ENCODE measurements around the gene ODF2.
"Not testable (repeated sequence)": the region's sequence is repeated elsewhere in the genome, so short reads cannot be mapped to it uniquely, and the experiment has no call there.

The ODF2 gene

DNA sequence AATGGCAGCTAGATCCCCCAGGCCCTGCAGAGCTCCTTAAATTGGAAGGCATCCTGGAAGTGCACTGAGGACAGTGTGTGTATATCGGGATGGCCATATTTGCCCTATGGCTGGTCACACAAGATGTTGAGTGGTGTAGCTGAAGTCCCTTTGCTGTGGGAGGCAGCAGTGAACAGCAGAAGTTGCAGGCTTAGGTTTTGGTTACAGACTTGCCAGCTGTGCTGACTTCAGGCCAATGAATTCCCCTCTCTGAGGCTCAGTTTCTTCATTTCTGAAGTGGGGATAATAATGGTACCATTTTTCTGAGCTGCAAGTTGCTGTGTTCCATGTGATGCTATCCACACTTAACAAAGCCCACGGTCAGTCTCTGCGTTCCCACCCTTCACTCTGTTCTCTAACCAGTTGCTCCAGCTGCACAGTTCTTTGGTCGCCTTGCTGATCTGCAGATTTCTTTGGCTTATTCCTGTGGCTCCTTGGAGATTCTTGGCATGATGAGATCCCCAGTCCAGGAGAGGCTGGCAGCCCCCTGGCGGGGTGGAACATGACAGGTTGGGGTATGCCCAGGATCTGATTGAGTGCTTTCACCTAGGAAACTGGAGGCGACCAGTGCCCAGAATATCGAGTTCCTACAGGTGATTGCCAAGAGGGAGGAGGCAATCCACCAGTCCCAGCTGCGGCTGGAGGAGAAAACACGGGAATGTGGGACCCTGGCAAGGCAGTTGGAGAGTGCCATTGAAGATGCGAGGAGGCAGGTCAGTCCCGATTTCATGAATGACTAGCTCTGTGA lies 42.2 kb downstream of the ODF2 start:
- TF ChIP-seq TARDBP (IDR thresholded peaks at IDR 0.05) = no peak
- ChIA-PET CTCF (no interaction called here), POLR2A (no interaction called here)
- DNase-seq (ENCODE audit: extremely low spot score) = no peak

DNA sequence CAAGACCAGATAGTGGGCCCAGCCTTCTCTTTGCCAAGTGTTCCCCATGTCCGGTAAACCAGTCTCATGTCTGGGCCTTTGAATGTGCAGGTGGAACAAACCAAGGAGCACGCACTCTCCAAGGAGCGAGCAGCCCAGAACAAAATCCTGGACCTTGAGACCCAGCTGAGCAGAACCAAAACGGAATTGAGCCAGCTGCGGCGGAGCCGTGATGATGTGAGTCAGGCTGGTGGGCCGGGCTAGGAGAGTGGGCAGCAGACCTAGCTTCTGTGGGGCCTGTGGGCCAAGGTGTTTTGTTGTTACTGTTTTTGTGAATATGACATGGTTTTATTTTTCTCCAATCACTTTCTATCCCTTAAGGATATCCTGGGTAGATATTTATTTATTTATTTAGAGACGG lies 43.1 kb downstream of the ODF2 start:
- DNase-seq (ENCODE audit: extremely low spot score) = no peak
- ChIA-PET CTCF (no interaction called here), POLR2A (interaction anchor here (1.1 kb wide), 1 partner anchor 53 kb away, joined by 3 read pairs; the partner anchor contains the start of gene SPTAN1)
- no peak for TF ChIP-seq SP1 (IDR thresholded peaks at IDR 0.05)
- TF ChIP-seq, protein P1, sequence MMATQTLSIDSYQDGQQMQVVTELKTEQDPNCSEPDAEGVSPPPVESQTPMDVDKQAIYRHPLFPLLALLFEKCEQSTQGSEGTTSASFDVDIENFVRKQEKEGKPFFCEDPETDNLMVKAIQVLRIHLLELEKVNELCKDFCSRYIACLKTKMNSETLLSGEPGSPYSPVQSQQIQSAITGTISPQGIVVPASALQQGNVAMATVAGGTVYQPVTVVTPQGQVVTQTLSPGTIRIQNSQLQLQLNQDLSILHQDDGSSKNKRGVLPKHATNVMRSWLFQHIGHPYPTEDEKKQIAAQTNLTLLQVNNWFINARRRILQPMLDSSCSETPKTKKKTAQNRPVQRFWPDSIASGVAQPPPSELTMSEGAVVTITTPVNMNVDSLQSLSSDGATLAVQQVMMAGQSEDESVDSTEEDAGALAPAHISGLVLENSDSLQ (IDR thresholded peaks at IDR 0.05) = no peak
- TF ChIP-seq FOXA1 (IDR thresholded peaks at IDR 0.05) = no peak
- TF ChIP-seq ELF4 (IDR thresholded peaks at IDR 0.05) = no peak
- TF ChIP-seq NFRKB (IDR thresholded peaks at IDR 0.05) = no peak
- TF ChIP-seq L3MBTL2 (conservative IDR thresholded peaks at IDR 0.05) = no peak
- no peak for TF ChIP-seq ZNF384 (IDR thresholded peaks at IDR 0.05)
- no peak for TF ChIP-seq TARDBP (IDR thresholded peaks at IDR 0.05)
- no peak for TF ChIP-seq LEF1 (IDR thresholded peaks at IDR 0.05; ENCODE audit: borderline replicate concordance)
- no peak for TF ChIP-seq HDGF (IDR thresholded peaks at IDR 0.05; ENCODE audit: borderline replicate concordance)
- TF ChIP-seq SUZ12 (IDR thresholded peaks at IDR 0.05) = no peak
- TF ChIP-seq ARNT (IDR thresholded peaks at IDR 0.05) = no peak
- TF ChIP-seq FOXM1 (IDR thresholded peaks at IDR 0.05; ENCODE audit: borderline replicate concordance) = no peak
- TF ChIP-seq BHLHE40 (IDR thresholded peaks at IDR 0.05; ENCODE audit: borderline replicate concordance) = no peak
- TF ChIP-seq CTBP1 (IDR thresholded peaks at IDR 0.05; ENCODE audit: borderline replicate concordance) = no peak
- TF ChIP-seq FOXK2 (IDR thresholded peaks at IDR 0.05) = no peak

DNA sequence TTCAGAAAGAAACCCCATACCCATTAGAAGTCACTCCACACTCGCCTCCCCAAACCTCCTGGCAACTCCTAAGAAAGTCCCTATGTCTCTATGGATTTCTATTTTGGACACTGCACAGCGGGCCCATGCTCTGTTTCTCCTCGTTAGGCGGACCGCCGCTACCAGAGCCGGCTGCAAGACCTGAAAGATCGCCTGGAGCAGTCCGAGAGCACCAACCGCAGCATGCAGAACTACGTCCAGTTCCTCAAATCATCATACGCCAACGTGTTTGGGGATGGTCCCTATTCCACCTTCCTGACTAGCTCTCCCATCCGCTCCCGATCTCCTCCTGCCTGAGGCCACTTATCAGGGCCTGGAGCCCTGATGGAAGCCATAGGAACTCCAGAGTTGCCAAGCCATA lies 44.1 kb downstream of the ODF2 start:
- DNase-seq (ENCODE audit: extremely low spot score) = no peak
- POLR2A ChIA-PET = interaction anchor here (1.1 kb wide), 1 partner anchor 52 kb away, joined by 3 read pairs; the partner anchor contains the start of gene SPTAN1
- TF ChIP-seq BHLHE40 (IDR thresholded peaks at IDR 0.05; ENCODE audit: borderline replicate concordance) (no peak), SUZ12 (IDR thresholded peaks at IDR 0.05) (no peak), FOXA1 (IDR thresholded peaks at IDR 0.05) (no peak), LEF1 (IDR thresholded peaks at IDR 0.05; ENCODE audit: borderline replicate concordance) (no peak), SP1 (IDR thresholded peaks at IDR 0.05) (no peak), CTBP1 (IDR thresholded peaks at IDR 0.05; ENCODE audit: borderline replicate concordance) (no peak), FOXM1 (IDR thresholded peaks at IDR 0.05; ENCODE audit: borderline replicate concordance) (no peak), L3MBTL2 (conservative IDR thresholded peaks at IDR 0.05) (no peak), ARNT (IDR thresholded peaks at IDR 0.05) (no peak), FOXK2 (IDR thresholded peaks at IDR 0.05) (no peak), TARDBP (IDR thresholded peaks at IDR 0.05) (no peak), NFRKB (IDR thresholded peaks at IDR 0.05) (no peak), ZNF384 (IDR thresholded peaks at IDR 0.05) (no peak), ELF4 (IDR thresholded peaks at IDR 0.05) (no peak), HDGF (IDR thresholded peaks at IDR 0.05; ENCODE audit: borderline replicate concordance) (no peak)
- TF ChIP-seq, protein P1 (IDR thresholded peaks at IDR 0.05) = no peak
- CTCF ChIA-PET = no interaction called here

DNA sequence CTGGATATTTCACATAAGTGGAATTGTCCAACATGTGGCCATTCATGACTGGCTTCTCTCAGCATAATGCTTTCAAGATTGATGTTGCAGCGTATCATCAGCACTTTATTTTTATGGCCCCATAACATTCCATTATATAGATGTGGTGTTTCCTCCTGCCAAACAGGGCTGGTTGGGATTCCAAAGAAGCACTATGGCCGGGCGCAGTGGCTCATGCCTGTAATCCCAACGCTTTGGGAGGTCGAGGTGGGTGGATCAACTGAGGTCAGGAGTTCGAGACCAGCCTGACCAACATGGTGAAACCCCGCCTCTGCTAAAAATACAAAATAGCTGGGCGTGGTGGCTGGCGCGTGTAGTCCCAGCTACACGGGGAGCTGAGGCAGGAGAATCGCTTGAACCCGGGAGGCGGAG lies 47.6 kb downstream of the ODF2 start:
- POLR2A ChIA-PET; DNase-seq (ENCODE audit: extremely low spot score); CTCF ChIA-PET: not testable (repeated sequence)

DNA sequence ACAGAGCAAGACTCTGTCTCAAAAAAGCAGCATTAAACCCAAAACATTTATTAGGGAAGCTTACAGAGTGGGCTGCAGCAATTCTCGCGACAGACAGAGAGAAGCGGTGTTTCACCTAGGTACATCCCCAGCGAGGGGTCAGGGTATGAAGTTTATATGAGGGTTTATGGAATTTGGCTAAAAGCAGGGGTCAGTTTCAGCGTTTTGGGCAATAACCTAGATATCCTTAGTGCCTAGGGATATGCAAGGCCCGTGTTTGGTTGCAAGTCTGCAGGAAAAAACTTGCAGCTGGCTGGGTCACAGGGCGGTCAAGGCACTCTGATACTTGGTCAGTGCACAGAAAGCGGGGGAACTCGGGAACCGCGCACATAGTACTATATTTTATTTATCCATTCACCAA lies 48.1 kb downstream of the ODF2 start:
- POLR2A ChIA-PET = interaction anchor here (1.2 kb wide), 1 partner anchor 11 kb away, joined by 3 read pairs; no protein-coding TSS in a partner anchor
- no peak for DNase-seq (ENCODE audit: extremely low spot score)
- CTCF ChIA-PET = no interaction called here
- TF ChIP-seq LEF1 (IDR thresholded peaks at IDR 0.05; ENCODE audit: borderline replicate concordance) (no peak), FOXA1 (IDR thresholded peaks at IDR 0.05) (no peak), FOXM1 (IDR thresholded peaks at IDR 0.05; ENCODE audit: borderline replicate concordance) (no peak), HDGF (IDR thresholded peaks at IDR 0.05; ENCODE audit: borderline replicate concordance) (no peak), FOXK2 (IDR thresholded peaks at IDR 0.05) (no peak), NFRKB (IDR thresholded peaks at IDR 0.05) (no peak), ARNT (IDR thresholded peaks at IDR 0.05) (no peak), TARDBP (IDR thresholded peaks at IDR 0.05) (no peak), L3MBTL2 (conservative IDR thresholded peaks at IDR 0.05) (no peak), SP1 (IDR thresholded peaks at IDR 0.05) (no peak), CTBP1 (IDR thresholded peaks at IDR 0.05; ENCODE audit: borderline replicate concordance) (no peak), ZNF384 (IDR thresholded peaks at IDR 0.05) (no peak), ELF4 (IDR thresholded peaks at IDR 0.05) (no peak)
- TF ChIP-seq, protein P1 (IDR thresholded peaks at IDR 0.05) = no peak
